ENCODE results near the gene PGS1. TPM values are rescaled to one million over a fixed set of nuclear protein-coding genes. Genes with fewer than 3 reads are reported as not detected.
A peak's percentile ranks its signal among the peaks of the same experiment; 100 is the strongest.

PGS1 gene
- total and polyA plus RNA-seq, 8 donors, result 11.9 to 209 (median 31.6) TPM

DNA sequence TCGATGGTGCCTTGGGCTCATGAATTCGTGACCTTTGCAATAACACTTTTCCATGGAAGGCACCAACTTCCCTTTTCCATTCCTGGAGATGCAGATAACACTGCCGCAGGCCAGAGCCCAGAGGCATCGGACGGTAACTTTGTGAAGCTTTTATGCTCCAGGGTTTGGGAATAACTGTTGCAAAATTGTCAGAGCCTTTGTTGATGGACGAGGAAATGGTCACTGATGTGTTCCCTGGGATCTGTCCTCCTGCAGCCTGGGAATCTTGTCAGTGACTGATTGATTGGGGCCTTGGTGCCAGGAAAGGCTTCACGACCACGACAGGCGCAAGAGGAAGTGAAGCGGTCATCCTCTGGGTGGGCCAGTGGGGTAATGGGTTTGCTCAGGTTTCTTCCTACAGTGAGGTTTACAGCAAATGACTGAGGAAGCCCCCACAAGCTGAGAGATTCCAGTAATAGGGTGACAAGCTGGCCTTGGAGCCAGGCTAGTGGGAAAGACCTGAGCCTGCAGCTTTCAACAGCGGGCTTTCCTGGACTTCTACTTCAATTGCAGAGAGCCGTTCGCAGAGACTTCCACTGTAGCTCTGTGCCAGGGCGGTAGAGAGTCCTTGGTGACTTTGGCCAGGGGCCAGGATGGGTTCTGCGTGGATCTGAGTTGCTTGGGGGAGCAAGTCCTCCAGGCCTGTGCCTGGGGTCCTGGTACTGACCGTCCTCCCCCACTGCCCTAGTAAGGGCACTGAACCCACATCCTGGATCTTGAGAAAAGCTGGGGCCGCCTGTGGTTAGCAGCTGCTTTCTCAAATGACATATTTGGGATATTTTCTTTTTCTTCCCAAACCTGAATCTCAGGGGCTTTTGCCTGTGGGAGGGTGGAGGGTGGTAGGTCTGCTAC is 37.6 kb downstream of the PGS1 start:
- Histone ChIP-seq H3K27me3 (no peaks in the 10 kb centered on the region), H3K36me3 (peaks cover 13 to 62% (median 49%) of the 10 kb centered on the region in 4 donors), H3K27ac (peak overlapping the region; percentile 50 to 89 (median 80)), H3K4me3 (peak overlapping the region in 1 of 4 donors; percentile 10), H3K4me1 (peaks cover 35 to 85% (median 39%) of the 10 kb centered on the region in 4 donors), H3K9me3 (no peaks in the 10 kb centered on the region)
- 48 to 62% (median 52%) methylated on average over 14 to 17 of the region's 17 CpGs for WGBS, 5 donors
- intact Hi-C loops (cut with DNase I; ENCODE audit: low total_unique reads), result no loop called here
- DNase-seq, result peak; percentile 51 to 53
- no peak for TF ChIP-seq POLR2AphosphoS5 (IDR thresholded peaks at IDR 0.05)

- TF ChIP-seq CTCF (IDR thresholded peaks at IDR 0.05) (peak in 1 of 7 experiments; percentile 8), POLR2AphosphoS5 (IDR thresholded peaks at IDR 0.05) (peak; percentile 29 to 76 (median 70)), POLR2A (IDR thresholded peaks at IDR 0.05) (no peak), EP300 (IDR thresholded peaks at IDR 0.05) (no peak)
- peak in 1 of 2 donors; percentile 78 for DNase-seq
- 24 to 53% (median 49%) methylated on average over 9 to 15 of the region's 15 CpGs for WGBS, 5 donors
- peak overlapping the region in 1 of 4 donors; percentile 5 for H3K4me3 ChIP-seq
- peaks cover 13 to 63% (median 56%) of the 10 kb centered on the region in 4 donors for H3K36me3 ChIP-seq
- no peaks in the 10 kb centered on the region for H3K9me3 ChIP-seq
- peaks cover 32 to 85% (median 34%) of the 10 kb centered on the region in 4 donors for H3K4me1 ChIP-seq
- peak overlapping the region; percentile 50 to 89 (median 80) for H3K27ac ChIP-seq
- no peaks in the 10 kb centered on the region for H3K27me3 ChIP-seq
- intact Hi-C loops (cut with DNase I; ENCODE audit: low total_unique reads), result no loop called here
Measured at GRCh38 chr17:78416791-78417530, 38.5 kb downstream of the PGS1 start.

DNA sequence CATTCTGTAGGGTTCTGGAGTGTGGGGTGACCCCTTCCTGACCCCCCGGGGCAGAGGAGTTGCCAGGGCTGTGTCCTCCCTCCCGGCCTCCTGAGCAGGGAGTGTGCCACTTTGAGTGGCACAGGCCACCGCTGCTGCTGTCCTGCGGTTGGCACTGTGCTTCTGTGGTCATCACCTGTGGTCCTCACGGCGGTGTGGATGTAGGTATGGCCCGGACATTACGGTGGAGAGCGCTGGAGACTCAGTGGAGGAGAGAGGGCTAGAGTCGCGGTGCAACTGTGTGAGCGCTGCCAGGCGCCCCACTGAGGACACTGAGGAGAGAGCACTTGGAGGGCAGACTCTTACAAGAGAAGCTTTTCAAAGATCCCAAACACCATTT is 39.1 kb downstream of the PGS1 start:
- whole genome bisulfite sequencing, 5 donors, result 86 to 95% (median 92%) methylated on average over 10 to 13 of the region's 13 CpGs
- no peak for TF ChIP-seq POLR2A (IDR thresholded peaks at IDR 0.05)
- TF ChIP-seq CTCF (IDR thresholded peaks at IDR 0.05), result no peak
- TF ChIP-seq POLR2AphosphoS5 (IDR thresholded peaks at IDR 0.05), result no peak
- TF ChIP-seq EP300 (IDR thresholded peaks at IDR 0.05), result no peak
- H3K4me1 ChIP-seq, result peaks cover 31 to 86% (median 33%) of the 10 kb centered on the region in 4 donors
- peak overlapping the region in 1 of 4 donors; percentile 5 for H3K4me3 ChIP-seq
- H3K36me3 ChIP-seq, result peaks cover 13 to 61% (median 59%) of the 10 kb centered on the region in 4 donors
- H3K9me3 ChIP-seq, result no peaks in the 10 kb centered on the region
- intact Hi-C loops (cut with DNase I; ENCODE audit: low total_unique reads), result no loop called here
- peak overlapping the region; percentile 31 to 89 (median 80) for H3K27ac ChIP-seq
- DNase-seq, result no peak
- no peaks in the 10 kb centered on the region for H3K27me3 ChIP-seq

DNA sequence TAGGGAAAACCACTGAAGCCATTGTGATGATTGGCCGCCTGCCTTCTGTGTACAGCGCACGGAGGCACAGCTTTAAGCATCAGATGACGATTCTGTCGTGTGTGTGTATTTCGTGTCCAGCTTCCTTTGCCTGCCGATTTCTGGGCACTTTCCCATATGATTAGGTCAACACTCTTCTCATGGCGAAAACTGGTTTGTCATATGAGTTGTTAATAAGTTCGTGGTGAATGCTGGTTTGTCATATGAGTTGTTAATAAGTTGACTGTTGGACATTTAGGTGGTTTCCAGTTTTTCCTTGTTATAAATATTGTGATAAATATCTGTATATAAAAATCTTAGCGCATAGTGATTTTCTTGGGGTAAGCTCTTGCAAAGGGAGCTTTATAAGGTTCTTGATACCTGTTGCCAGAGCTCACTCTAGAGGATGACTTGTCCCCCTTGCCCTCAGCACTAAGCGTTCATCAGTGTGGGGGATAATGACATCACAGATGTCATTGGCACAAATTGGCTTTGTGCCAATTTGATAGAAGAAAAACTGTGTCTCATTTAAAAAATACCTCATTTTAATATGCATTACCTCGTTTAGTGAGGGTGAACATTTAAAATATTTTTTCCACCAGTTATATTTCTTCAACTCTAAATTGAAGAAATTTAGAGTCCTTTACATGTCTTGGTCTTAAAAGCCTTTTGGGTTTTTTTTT is 40.0 kb downstream of the PGS1 start:
- no peak for DNase-seq
- Histone ChIP-seq H3K27me3 (no peaks in the 10 kb centered on the region), H3K4me3 (no peak overlapping the region), H3K36me3 (peaks cover 17 to 63% (median 59%) of the 10 kb centered on the region in 4 donors), H3K27ac (peak overlapping the region in 4 of 5 donors; percentile 80 to 89 (median 84)), H3K4me1 (peaks cover 24 to 78% (median 30%) of the 10 kb centered on the region in 4 donors), H3K9me3 (no peaks in the 10 kb centered on the region)
- TF ChIP-seq EP300 (IDR thresholded peaks at IDR 0.05), result no peak
- intact Hi-C loops (cut with DNase I; ENCODE audit: low total_unique reads), result no loop called here
- WGBS, 5 donors, result 69 to 78% (median 69%) methylated on average over 12 of the region's 12 CpGs

Measured in stomach (tissue), 9 donors.